ENCODE data around the gene CGA. TPM values are rescaled to one million over a fixed set of nuclear protein-coding genes. Genes with fewer than 3 reads are reported as not detected.

Gene CGA
- total RNA-seq, 2 donors from 2014 or later = not detected

DNA sequence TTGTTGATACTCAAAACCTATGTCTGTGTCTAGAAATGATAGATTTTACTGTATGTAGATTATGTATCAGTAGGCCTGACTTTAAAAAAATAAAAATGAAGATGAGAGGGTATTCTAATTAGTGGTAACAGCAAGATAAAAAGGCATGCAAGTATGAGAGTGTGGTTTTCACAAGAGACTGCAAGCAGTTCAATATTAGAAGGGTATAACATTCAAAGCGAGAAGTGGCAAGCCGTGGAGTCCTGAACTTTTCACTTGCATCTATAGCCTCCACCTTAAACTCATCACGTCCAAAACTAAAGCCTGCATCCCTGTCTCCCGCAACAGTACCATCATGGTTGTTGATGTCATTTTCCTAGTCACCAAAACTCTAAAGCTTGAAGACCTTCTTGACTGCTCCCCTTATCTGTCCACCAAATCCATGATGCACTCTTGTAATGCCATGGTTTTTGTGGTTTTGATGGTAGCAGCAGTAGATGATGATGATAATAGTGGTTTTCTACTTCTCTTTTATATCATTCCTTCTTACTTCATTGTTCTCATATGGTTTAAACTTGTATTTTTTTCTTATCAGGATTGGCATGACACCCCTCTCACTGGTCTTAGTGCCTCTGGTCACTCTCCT lies 9.2 kb upstream of the CGA start:
- no peaks in the 10 kb centered on the region for H3K4me1 Mint-ChIP-seq (ENCODE audit: low read depth in 2 of 2)
- ATAC-seq (no peak), DNase-seq (ENCODE audit: low spot score) (no peak)
- H3K27me3 Mint-ChIP-seq = peaks cover 12 to 14% of the 10 kb centered on the region in 2 donors
- H3K36me3 Mint-ChIP-seq = no peaks in the 10 kb centered on the region
- H3K27ac Mint-ChIP-seq = no peak overlapping the region
- no peak overlapping the region for H3K4me3 Mint-ChIP-seq
- H3K9me3 Mint-ChIP-seq = no peaks in the 10 kb centered on the region

DNA sequence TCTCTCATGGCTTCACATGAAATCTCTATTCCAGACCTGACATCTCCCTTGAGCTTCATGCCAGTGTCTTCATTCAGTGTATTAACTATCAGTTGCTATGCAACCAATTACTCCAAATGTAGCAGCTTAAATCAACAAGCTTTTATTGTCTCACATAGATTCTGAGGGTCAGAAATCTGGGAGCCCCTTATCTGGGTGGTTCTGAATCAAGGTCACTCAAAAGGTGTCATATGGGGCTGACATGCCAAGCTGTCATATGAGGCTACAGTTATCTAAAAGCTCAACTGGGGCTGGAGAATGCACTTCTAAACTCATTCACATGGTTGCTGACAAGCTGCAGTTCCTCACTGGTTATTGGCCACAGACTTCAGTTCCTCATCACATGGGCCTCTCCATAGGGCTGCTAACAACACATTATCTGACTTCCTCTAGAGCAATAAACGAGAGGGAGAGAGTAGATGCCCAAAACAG lies 7.3 kb upstream of the CGA start:
- no peak overlapping the region for H3K4me3 Mint-ChIP-seq
- no peak for DNase-seq (ENCODE audit: low spot score)
- no peaks in the 10 kb centered on the region for H3K9me3 Mint-ChIP-seq
- H3K36me3 Mint-ChIP-seq = no peaks in the 10 kb centered on the region
- H3K4me1 Mint-ChIP-seq (ENCODE audit: low read depth in 2 of 2) = no peaks in the 10 kb centered on the region
- ATAC-seq = no peak
- peaks cover 3 to 13% of the 10 kb centered on the region in 2 donors for H3K27me3 Mint-ChIP-seq
- H3K27ac Mint-ChIP-seq = no peak overlapping the region

DNA sequence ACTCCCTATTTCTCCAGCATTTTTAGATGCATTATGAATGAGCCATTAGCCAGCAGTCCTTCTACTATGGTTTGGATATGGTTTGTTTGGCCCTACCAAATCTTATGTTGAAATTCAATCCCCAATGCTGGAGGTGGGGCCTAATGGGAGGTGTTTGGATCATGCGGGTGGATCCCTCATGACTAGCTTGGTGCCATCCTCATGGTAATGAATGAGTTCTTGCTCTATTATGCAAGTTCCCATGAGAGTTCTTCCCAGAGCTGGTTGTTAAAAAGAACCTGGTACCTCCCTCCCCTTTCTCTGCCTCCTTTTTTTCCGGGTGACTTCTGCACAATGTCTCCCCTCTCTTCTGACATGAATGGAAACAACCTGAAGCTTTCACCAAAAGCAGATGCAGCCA lies 6.2 kb upstream of the CGA start:
- no peak overlapping the region for H3K4me3 Mint-ChIP-seq
- H3K27me3 Mint-ChIP-seq = peaks cover 10 to 13% of the 10 kb centered on the region in 2 donors
- no peaks in the 10 kb centered on the region for H3K36me3 Mint-ChIP-seq
- H3K27ac Mint-ChIP-seq = no peak overlapping the region
- DNase-seq (ENCODE audit: low spot score) = no peak
- ATAC-seq = no peak
- no peaks in the 10 kb centered on the region for H3K9me3 Mint-ChIP-seq
- no peaks in the 10 kb centered on the region for H3K4me1 Mint-ChIP-seq (ENCODE audit: low read depth in 2 of 2)

DNA sequence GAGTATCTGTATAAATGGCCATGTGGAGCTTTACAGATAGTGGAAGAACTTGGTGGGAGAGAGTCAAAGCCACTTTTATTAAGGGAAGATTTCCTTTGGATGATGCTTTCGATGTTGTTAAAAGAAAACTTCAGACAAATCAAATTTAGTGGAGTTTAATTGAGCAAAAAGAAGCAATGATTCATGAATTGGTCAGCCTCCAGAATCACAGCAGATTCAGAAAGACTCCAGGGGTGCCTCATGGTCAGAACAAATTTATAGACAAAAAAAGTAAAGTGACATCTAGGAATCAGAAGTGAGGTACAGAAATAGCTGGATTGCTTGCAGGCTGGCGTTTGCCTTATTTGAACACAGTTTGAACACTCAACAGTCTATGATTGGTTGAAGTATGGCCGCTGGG lies 5.3 kb upstream of the CGA start:
- Mint-ChIP-seq H3K27ac (no peak overlapping the region), H3K9me3 (no peaks in the 10 kb centered on the region), H3K4me3 (no peak overlapping the region), H3K27me3 (peaks cover 15 to 17% of the 10 kb centered on the region in 2 donors), H3K36me3 (no peaks in the 10 kb centered on the region), H3K4me1 (ENCODE audit: low read depth in 2 of 2) (no peaks in the 10 kb centered on the region)
- DNase-seq (ENCODE audit: low spot score) (no peak), ATAC-seq (no peak)

DNA sequence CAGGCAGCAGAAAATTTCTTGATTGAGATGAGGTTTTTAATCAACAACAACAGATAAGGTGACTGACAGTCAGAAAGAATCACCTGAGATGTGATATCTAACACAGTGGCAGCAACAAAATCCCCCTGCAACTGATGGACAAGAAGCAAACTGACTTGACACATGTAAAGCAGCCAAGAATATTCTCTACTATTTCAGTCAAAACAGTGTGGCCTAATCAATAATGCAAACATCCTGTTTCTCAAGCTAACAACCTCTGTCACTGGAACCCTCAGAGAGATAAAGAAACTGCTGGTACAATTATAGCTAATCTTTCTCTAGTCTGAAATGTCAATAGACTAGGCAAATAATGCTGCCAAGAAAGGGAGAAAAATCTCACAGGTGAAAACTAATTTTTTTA lies 4.6 kb upstream of the CGA start:
- Mint-ChIP-seq H3K9me3 (no peaks in the 10 kb centered on the region), H3K4me1 (ENCODE audit: low read depth in 2 of 2) (no peaks in the 10 kb centered on the region), H3K27ac (no peak overlapping the region), H3K27me3 (peaks cover 17 to 19% of the 10 kb centered on the region in 2 donors), H3K36me3 (no peaks in the 10 kb centered on the region), H3K4me3 (no peak overlapping the region)
- DNase-seq (ENCODE audit: low spot score) = no peak
- no peak for ATAC-seq

DNA sequence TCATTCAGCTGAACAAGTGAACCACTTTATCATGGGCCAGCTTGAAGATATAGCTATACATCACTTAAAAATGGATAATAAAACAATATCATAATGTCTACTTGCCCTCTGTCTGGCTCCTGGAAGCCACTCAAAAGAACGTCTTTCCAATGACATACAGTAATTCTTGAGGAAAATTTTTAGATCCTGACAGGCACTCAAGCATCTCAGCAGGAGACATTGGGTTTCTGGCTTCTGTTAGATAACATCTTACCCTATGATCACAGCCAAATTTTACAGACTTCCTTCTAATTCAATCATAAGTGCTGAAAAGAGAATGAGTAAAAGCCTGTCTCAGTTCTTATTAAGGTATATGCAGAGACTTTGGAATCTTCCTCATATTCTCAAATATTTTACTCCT lies 330 bp downstream of the CGA start:
- no peaks in the 10 kb centered on the region for H3K36me3 Mint-ChIP-seq

DNA sequence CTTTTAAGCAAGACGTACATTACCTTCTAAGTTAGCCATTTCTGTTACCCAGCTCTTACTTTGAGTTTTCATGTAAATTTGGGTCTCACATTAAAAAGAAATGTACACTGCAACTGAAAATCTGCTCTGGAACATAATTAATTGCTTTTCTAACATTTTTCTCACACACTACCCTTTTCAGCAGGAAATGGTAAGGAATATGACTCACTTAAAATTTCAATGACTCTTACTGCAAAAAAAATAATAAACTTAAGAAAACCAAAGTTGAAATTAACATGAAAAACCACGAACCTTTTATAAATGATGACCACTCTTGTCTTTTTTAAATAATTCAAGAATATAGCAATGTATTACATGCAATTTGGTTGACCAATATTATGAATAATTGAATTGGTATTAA lies 1.3 kb downstream of the CGA start:
- DNase-seq (ENCODE audit: low spot score) (no peak), ATAC-seq (no peak)
- H3K36me3 Mint-ChIP-seq = no peaks in the 10 kb centered on the region
- H3K27ac Mint-ChIP-seq = no peak overlapping the region
- no peak overlapping the region for H3K4me3 Mint-ChIP-seq
- H3K27me3 Mint-ChIP-seq = peaks cover 10 to 33% of the 10 kb centered on the region in 2 donors
- no peaks in the 10 kb centered on the region for H3K4me1 Mint-ChIP-seq (ENCODE audit: low read depth in 2 of 2)
- no peaks in the 10 kb centered on the region for H3K9me3 Mint-ChIP-seq

More for the DNA sequence above, 330 bp downstream of the CGA start:
- ATAC-seq (no peak), DNase-seq (ENCODE audit: low spot score) (no peak)
- no peak overlapping the region for H3K4me3 Mint-ChIP-seq
- H3K4me1 Mint-ChIP-seq (ENCODE audit: low read depth in 2 of 2) = no peaks in the 10 kb centered on the region
- no peak overlapping the region for H3K27ac Mint-ChIP-seq
- H3K9me3 Mint-ChIP-seq = no peaks in the 10 kb centered on the region
- peaks cover 18 to 33% of the 10 kb centered on the region in 2 donors for H3K27me3 Mint-ChIP-seq

DNA sequence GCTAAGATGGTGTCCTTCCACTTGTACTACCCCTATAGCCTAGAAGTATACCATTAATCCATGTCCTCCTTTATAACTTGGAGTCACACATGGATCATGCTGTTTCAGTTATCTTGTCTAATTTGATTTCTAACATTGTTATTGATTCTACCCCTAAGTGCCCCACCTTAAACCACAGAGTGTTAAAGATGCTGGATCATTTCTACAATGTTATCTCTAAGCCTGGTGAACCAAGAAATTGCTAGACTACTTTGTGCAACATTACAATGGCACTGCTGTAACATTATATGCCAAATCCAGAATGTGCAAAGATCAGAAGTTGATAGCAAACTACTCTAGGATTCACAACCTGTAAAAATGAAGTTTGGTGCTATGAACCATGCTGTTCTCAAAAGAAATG lies 1.7 kb downstream of the CGA start:
- ATAC-seq = no peak
- Mint-ChIP-seq H3K36me3 (no peaks in the 10 kb centered on the region), H3K4me1 (ENCODE audit: low read depth in 2 of 2) (no peaks in the 10 kb centered on the region), H3K4me3 (no peak overlapping the region), H3K27me3 (peaks cover 10 to 33% of the 10 kb centered on the region in 2 donors), H3K27ac (no peak overlapping the region), H3K9me3 (no peaks in the 10 kb centered on the region)
- no peak for DNase-seq (ENCODE audit: low spot score)

DNA sequence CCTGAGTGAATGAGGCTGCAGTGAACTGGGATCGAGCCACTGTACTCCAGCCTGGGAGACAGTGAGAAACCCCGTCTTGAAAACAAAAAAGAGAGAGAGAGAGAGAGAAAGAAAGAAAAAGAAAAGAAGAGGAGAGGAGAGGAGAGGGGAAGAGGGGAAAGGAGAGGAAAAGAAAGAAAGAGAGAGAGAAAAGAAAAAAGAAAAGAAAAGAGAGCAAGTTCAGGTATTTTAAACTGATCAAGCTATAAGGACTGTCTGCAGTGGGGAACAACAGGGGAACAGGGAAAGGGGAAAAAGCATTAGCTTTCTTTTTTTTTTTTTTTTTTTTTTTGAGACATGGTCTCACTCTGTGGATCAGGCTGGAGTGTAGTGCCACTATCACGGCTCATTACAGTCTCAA lies 2.5 kb downstream of the CGA start:
- no peak overlapping the region for H3K4me3 Mint-ChIP-seq
- H3K4me1 Mint-ChIP-seq (ENCODE audit: low read depth in 2 of 2) = no peaks in the 10 kb centered on the region
- ATAC-seq (no peak), DNase-seq (ENCODE audit: low spot score) (no peak)
- peaks cover 10 to 33% of the 10 kb centered on the region in 2 donors for H3K27me3 Mint-ChIP-seq
- H3K36me3 Mint-ChIP-seq = no peaks in the 10 kb centered on the region
- H3K27ac Mint-ChIP-seq = no peak overlapping the region
- no peaks in the 10 kb centered on the region for H3K9me3 Mint-ChIP-seq

DNA sequence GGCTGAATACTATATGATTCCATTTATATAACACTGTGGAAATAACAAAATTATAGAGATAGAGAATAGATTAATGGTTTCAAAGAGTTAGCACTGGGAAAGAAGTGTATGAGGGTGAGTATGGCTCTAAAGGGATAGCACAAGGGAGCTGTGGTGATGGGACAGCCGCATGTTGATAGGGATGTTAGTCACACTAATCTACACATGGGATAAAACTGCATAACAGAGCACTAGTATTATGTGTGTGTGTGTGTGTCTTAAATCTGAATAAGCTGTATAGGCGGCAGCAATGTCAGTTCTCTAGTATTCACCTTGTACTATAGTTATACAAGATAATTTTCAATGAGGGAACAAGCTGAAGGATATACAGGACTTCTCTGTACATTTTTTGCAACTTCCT lies 5.8 kb downstream of the CGA start:
- DNase-seq (ENCODE audit: low spot score) = no peak
- Mint-ChIP-seq H3K4me3 (no peak overlapping the region), H3K36me3 (no peaks in the 10 kb centered on the region), H3K4me1 (ENCODE audit: low read depth in 2 of 2) (no peaks in the 10 kb centered on the region), H3K9me3 (no peaks in the 10 kb centered on the region), H3K27ac (no peak overlapping the region), H3K27me3 (peaks cover 11 to 20% of the 10 kb centered on the region in 2 donors)
- no peak for ATAC-seq

DNA sequence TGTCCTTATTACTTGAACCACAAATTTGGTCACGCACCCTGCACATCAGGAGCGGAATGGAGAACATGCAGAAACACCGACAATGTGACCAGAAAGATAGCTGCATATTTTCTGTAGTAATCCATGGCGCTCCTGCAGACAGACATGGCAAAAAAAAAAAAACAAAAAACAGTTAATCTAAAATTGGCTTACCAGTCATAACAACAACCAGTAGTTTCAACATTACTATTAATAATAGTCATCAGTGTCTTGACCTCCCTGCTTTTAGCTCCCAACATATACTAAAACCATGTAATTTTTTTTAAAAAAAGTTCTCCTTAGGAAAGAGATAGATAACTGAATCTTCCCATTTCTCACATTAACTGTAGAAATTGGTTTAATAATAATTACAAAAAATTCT lies 6.8 kb downstream of the CGA start:
- peaks cover 11 to 18% of the 10 kb centered on the region in 2 donors for H3K27me3 Mint-ChIP-seq
- H3K27ac Mint-ChIP-seq = no peak overlapping the region
- no peak for DNase-seq (ENCODE audit: low spot score)
- H3K9me3 Mint-ChIP-seq = no peaks in the 10 kb centered on the region
- no peak overlapping the region for H3K4me3 Mint-ChIP-seq
- ATAC-seq = no peak
- no peaks in the 10 kb centered on the region for H3K36me3 Mint-ChIP-seq
- no peaks in the 10 kb centered on the region for H3K4me1 Mint-ChIP-seq (ENCODE audit: low read depth in 2 of 2)

DNA sequence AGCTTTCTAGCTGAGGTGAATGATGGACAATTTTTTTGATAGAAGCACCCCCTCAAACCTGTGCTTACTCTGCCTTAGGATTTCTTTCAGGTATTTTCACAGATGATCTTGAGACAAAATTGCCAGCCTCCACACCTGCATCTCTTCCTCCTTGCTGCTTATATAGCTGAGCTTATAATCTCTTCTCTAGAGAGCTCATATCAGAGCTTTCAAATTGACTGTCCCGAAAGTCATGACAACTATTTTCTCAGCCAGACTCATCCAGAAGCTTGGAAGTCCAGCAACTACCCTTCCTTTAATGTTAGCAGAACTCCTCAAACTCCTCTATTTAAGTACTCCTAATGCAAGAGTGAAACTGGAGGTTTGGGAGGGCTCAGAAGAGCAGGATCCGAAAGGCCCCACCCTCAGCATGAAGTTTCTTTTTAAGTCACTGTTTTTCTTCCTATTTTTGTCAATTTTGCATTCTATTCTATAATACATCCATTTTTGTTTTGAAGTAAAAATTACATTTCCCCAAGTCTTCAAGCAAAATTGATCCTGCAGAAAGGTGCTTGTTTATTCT lies 12.7 kb downstream of the CGA start:
- no peak overlapping the region for H3K4me3 Mint-ChIP-seq
- no peaks in the 10 kb centered on the region for H3K36me3 Mint-ChIP-seq
- H3K9me3 Mint-ChIP-seq = no peaks in the 10 kb centered on the region
- peaks cover 18 to 33% of the 10 kb centered on the region in 2 donors for H3K27me3 Mint-ChIP-seq
- ATAC-seq (no peak), DNase-seq (ENCODE audit: low spot score) (no peak)
- H3K27ac Mint-ChIP-seq = no peak overlapping the region
- H3K4me1 Mint-ChIP-seq (ENCODE audit: low read depth in 2 of 2) = no peaks in the 10 kb centered on the region

DNA sequence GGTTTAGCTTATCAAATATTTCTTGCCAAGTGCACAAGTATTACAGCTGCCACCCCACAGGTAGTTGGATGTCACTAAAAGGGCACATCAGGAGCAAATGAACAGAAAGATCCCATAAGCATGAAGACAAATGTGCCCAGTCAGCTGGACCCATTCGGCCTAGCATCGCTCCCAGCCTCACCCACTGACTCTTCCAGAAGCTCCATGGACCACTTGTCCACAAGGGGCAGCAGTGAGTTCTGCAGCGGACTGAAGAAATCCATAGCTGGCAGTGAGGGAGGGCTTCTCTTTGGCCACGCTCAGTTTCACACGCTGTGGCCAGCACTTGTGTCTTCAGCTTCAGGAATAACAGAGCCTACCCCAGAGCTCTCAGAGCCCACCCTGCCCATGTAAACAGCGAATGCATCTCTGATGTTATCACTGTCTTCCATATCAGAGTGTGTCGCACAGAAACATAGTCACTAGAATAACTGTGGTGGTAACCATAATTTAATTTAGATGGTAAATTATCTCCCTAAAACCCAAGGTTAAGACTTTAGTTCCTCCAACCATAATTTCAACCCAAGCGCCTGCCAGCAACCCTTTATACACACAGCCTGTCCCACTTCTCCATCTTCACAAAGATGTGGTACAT lies 15.8 kb downstream of the CGA start:
- H3K9me3 Mint-ChIP-seq = no peaks in the 10 kb centered on the region
- no peaks in the 10 kb centered on the region for H3K4me1 Mint-ChIP-seq (ENCODE audit: low read depth in 2 of 2)
- H3K27me3 Mint-ChIP-seq = peaks cover 13 to 26% of the 10 kb centered on the region in 2 donors
- peak; percentile 63 to 70 for ATAC-seq
- no peak overlapping the region for H3K27ac Mint-ChIP-seq
- H3K36me3 Mint-ChIP-seq = no peaks in the 10 kb centered on the region
- no peak overlapping the region for H3K4me3 Mint-ChIP-seq
- peak; percentile 69 for DNase-seq (ENCODE audit: low spot score)

DNA sequence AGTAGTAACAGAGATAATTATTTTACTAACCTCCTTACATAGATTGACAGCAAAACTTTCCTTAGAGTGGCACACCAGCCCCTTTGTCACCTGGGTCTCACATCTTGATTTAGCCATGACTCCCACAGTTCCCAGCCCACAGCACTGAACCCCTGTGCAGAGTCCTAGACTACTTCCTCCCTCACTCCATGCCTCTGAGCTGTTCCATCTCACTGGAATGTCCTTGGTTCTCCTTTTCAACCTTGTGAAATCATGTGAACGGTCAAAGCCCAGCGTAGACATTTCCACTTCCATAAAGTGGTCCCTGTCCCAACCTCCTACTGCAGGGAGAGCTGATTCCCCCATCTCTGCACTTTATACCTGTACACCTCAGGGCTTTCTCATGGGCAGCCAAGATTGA lies 19.7 kb downstream of the CGA start:
- Mint-ChIP-seq H3K27ac (no peak overlapping the region), H3K36me3 (no peaks in the 10 kb centered on the region), H3K27me3 (peaks cover 9 to 15% of the 10 kb centered on the region in 2 donors), H3K4me1 (ENCODE audit: low read depth in 2 of 2) (no peaks in the 10 kb centered on the region), H3K4me3 (no peak overlapping the region), H3K9me3 (no peaks in the 10 kb centered on the region)
- ATAC-seq (no peak), DNase-seq (ENCODE audit: low spot score) (no peak)

All from natural killer cell treated with Interleukin-12 subunit alpha and Interleukin-12 subunit beta and Interleukin-15 and Interleukin-18, amount 100 ng/mL, for 72 hours (primary cell).